NCI-H345 treated with DMSO at 0.1 percent for 48 hours (cell line): Measurements from ENCODE around the gene AFF1.

ENCODE experiments used
- DNase-seq: peaks from one replicate; lab custom pipeline; 2025; ENCODE audit not compliant: unreplicated experiment; lab: John Stamatoyannopoulos, UW

Gene AFF1

GRCh38 chr4:86918539-86919072, 16.2 kb upstream of the AFF1 start:
- no peak for DNase-seq

GRCh38 chr4:86919561-86920223, 15.1 kb upstream of the AFF1 start:
- no peak for DNase-seq

- no peak for DNase-seq
Observed at GRCh38 chr4:86921608-86922252, 13.1 kb upstream of the AFF1 start.

- no peak for DNase-seq
Observed at GRCh38 chr4:86924811-86925210, 10.0 kb upstream of the AFF1 start.

- DNase-seq: no peak
Observed at GRCh38 chr4:86926435-86927086, 8.2 kb upstream of the AFF1 start.

- DNase-seq: no peak
Observed at GRCh38 chr4:86927843-86928395, 6.9 kb upstream of the AFF1 start.

- DNase-seq: no peak
Observed at GRCh38 chr4:86928400-86929255, 6.2 kb upstream of the AFF1 start.

GRCh38 chr4:86934147-86934770, 552 bp upstream of the AFF1 start:
- peak; percentile 21 for DNase-seq

GRCh38 chr4:86935566-86935852, 698 bp downstream of the AFF1 start:
- no peak for DNase-seq

GRCh38 chr4:86935853-86936733, 1.3 kb downstream of the AFF1 start:
- DNase-seq: peak; percentile 3

- no peak for DNase-seq
Observed at GRCh38 chr4:86938771-86939520, 4.1 kb downstream of the AFF1 start.

- DNase-seq: no peak
Observed at GRCh38 chr4:86939729-86940575, 5.1 kb downstream of the AFF1 start.

- DNase-seq: no peak
Observed at GRCh38 chr4:86940920-86941460, 6.2 kb downstream of the AFF1 start.

- no peak for DNase-seq
Observed at GRCh38 chr4:86942185-86942666, 7.4 kb downstream of the AFF1 start.

- no peak for DNase-seq
Observed at GRCh38 chr4:86944964-86945781, 10.4 kb downstream of the AFF1 start.

- DNase-seq: no peak
Observed at GRCh38 chr4:86946868-86947500, 12.2 kb downstream of the AFF1 start.
